Activated T-cell treated with anti-CD3 and anti-CD28 coated beads for 1 hour (primary cell): ENCODE measurements around the gene FOXP1.

Experiments used
- DNase-seq: peaks from one replicate; pipeline ENCODE4 v3.0.0-alpha.2; 2020; ENCODE audit warnings: low read depth

Gene FOXP1

DNA sequence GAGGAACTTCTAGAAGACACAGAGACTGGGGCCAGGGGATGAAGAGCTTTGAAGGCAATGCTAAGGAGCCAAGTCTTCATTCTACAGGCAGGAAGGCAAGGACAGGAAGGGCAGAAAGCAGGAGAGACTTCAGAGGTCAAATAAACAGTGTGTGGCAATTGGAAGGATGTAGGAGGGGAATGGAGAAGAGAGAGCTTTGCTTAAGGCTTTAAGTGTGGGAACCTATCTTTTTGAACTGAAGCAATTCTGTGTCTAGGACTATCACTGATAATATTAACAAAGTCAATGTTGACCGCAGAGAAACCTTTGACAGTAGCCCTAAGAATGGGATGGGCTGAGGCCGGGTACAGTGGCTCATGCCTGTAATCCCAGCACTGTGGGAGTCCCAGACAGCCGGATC lies 325.0 kb downstream of the FOXP1 start:
- no peak for DNase-seq

- no peak for DNase-seq
These were observed 325.4 kb downstream of the FOXP1 start for GRCh38 chr3:71258116-71258515.

- DNase-seq = no peak
These were observed 328.0 kb downstream of the FOXP1 start for GRCh38 chr3:71255498-71255897.

DNA sequence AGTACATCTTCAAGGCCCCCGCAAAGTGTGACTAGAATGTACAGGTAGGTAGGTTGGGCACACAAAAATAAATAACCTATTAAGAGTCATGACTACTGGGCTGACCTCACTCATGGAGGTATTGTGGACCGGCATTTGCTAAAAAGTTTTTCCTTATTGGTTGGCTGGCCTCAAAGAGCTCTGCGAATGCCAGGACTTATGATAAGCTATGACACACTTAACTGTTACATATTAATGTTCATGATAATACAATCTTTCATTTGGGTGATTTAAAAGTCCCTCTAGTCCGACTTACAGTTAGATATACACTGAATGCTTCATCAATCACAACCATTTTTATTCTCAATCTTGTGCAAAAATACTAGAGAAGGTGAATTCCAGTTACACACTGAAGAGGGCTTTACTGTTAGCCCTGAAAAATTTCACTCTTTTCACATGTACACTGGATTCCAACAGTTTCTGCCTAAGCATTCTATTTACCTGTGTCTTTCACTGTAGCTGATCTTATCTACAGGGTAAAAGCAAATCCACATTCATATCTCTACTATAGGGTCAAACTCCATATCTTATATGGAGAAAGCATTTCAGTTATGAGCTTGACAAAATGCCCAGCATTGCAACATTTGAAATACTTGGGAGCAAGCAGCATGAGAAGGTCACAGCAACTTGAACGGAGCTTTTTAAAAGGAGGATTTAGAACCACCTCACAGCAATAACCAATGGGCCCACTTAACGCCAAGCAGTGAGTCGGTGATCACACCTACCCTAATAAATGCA lies 329.1 kb downstream of the FOXP1 start:
- DNase-seq = no peak

GRCh38 chr3:71253169-71253568 lies 330.4 kb downstream of the FOXP1 start:
- DNase-seq = no peak

DNA sequence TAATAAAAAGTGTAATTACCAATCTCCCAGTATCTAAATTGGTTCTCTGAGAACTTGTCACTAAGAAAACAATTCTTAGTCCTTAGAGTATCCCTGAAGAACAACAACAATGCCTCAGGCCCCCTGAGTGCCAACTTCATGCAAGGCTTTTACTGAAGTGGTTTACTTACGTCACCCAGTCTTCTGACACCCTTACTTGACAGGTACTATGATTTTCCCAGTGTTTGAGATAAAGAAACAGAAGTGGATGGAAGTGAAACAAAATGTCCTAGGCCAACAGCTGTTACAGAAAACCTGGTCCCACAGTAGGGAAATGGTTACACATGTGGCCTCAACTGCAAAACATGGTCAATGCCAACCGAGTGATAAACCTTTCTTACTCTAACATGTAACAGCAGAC lies 331.1 kb downstream of the FOXP1 start:
- DNase-seq = no peak

- no peak for DNase-seq
These were observed 332.3 kb downstream of the FOXP1 start for GRCh38 chr3:71251156-71251775.

- no peak for DNase-seq
These were observed 333.5 kb downstream of the FOXP1 start for GRCh38 chr3:71250026-71250425.

DNA sequence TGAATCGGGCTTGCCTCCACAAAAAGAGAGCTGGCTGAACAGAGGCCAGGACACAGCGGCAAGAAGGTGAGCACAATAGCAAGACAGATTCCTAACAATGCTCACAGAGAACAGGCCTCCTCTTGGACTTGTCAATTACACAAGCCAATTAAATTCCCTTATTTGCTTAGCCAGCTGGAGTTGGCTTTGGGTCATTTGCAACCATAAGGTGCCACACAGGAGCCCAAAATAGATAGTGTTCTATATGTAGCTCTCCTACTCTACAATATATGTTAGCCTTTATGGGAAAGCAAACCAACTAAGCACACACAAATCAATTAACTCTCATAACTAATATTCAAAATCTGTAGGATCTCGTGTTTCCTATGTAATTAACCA lies 335.6 kb downstream of the FOXP1 start:
- no peak for DNase-seq

DNA sequence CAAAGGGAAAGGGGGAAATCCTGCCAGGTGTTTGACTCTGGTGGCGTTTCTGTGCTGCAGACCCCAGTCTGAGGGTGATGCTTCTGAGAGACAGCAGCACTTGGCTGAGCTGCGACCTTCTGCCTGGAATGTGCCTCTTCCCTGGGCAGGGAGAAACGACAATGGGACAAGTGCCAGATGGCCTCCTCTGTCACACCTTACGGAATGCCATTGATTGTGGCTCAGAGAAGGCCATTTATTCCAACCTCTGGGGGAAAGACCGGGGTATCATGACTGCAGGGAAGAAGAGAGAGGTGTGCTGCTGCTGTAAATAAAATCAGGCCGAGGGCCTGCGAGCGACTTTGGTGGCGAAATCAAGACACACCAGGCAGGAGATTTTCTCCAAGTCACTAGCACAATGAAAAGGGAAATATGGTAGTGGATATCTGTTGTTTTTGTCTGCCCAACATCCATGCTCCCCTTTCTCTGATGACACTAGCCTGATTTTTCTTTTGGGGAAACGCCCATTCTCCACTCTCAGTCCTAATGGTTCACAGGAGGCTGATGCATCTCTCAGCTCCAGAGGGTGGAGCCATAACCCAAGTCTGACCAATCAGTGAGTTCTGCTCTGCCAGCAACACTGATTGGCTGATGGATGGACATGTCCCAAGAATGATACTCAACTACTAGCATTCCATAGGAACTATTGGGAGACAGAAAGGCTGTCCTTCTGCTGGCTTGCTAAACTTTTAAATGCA lies 336.1 kb downstream of the FOXP1 start:
- no peak for DNase-seq

- DNase-seq = no peak
These were observed 337.3 kb downstream of the FOXP1 start for GRCh38 chr3:71245971-71246880.

GRCh38 chr3:71244826-71245488 lies 338.6 kb downstream of the FOXP1 start:
- DNase-seq = no peak

- DNase-seq = no peak
These were observed 339.2 kb downstream of the FOXP1 start for GRCh38 chr3:71244153-71244825.

DNA sequence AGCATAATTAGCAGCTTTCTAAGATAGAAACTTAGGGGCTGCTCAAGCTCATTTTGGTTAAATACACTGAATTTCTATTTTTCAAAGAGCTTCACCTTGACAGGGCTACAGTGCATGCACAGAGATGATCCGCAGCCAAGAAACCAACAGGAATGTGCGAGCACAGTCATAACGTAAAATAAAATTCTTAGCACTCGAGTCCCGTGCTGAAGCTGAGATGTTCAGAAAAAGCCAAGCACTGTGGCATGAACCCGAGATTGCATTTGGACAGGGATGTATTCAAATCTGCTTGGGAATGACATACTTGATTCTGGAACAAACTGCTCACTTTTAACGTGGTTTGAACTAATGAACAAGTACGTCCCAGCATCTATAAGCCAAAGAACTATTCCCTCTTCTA lies 340.3 kb downstream of the FOXP1 start:
- no peak for DNase-seq

- DNase-seq = no peak
These were observed 341.5 kb downstream of the FOXP1 start for GRCh38 chr3:71241981-71242560.

DNA sequence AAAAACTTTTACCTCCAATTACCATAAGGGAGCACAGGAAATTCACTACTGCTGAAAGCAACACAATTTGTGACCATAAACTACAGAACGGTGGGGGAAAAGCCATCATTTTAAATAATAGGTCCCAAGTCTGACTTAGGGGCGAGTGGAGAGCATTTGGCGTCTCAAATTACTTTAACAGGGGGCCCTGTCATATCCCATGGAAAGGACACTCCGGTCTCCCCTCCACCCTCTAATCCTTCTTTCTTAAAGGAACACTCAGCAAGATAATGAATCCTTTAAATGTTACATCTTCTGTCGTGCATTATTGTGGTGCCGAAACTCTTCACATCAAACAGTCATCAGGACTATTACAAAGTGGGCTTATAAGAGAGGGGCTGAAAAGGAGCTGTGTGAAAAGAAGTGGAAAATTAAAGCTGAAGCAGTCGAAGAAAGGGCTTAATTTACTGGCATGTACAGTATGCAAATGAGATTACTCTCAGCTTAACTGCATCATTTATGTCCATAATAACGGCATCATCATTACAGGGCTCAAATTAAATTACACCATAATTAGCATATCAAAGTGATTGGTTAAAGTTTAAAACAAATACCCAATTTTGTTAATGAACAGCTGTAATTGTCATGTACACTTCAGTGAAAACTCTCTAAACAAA lies 342.2 kb downstream of the FOXP1 start:
- no peak for DNase-seq

DNA sequence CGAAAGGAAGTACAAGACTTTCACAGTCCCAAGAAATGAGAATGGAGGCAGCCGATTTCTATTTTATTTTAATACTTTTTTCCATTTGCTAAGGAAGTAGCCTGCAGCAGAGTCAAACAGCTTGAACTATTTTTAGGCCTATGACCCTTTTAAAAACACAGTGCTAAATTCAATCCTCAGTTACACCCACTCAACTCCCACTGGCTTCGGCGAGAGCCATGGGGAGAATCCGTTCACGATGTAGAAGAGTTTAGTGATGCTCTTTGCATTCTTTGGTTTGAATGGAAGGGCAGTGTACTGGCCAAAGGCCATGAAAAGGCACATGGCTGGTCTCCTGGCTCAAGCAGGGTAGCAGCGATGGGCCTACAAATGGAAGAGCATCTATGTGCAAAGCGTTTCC lies 343.5 kb downstream of the FOXP1 start:
- DNase-seq = no peak

- no peak for DNase-seq
These were observed 345.2 kb downstream of the FOXP1 start for GRCh38 chr3:71238355-71238757.

DNA sequence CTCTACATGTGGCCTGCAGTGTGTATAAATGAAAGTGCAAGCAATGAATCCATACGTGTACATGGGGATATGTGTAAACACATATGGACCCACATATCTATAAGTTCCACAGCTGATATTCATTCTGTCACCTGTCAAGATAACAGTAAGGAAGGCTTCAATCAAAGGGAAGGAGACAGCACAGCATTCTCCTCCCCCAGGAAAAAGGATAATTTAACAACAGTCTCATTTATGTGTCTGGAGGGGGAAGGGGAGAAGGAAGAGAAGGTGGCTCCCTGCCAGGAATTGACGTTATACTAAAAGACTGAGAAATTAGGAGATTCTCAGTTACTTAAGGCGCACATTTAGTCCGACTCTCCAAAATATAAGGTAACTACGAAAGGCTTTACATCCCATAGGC lies 345.9 kb downstream of the FOXP1 start:
- no peak for DNase-seq

- DNase-seq = no peak
These were observed 347.7 kb downstream of the FOXP1 start for GRCh38 chr3:71235846-71236245.
